Measurements from ENCODE around the gene MED15. TPM values are rescaled to one million over a fixed set of nuclear protein-coding genes. Genes with fewer than 3 reads are reported as not detected.

Gene MED15
- total RNA-seq, 1 donor from 2014 or later = 135 TPM

GRCh38 chr22:20519558-20519957 lies 12.1 kb downstream of the MED15 start:
- TF ChIP-seq CTCF (IDR thresholded peaks at IDR 0.05; ENCODE audit: unreplicated experiment) = no peak
- Mint-ChIP-seq H3K27me3 (ENCODE audit: low read depth) (no peaks in the 10 kb centered on the region), H3K4me1 (peaks cover 30% of the 10 kb centered on the region), H3K27ac (no peak overlapping the region), H3K9me3 (no peaks in the 10 kb centered on the region), H3K4me3 (no peak overlapping the region), H3K36me3 (peaks cover 15% of the 10 kb centered on the region)
- DNase-seq (ENCODE audit: low spot score in 2 of 2, unreplicated experiment in 2 of 2) = no peak

DNA sequence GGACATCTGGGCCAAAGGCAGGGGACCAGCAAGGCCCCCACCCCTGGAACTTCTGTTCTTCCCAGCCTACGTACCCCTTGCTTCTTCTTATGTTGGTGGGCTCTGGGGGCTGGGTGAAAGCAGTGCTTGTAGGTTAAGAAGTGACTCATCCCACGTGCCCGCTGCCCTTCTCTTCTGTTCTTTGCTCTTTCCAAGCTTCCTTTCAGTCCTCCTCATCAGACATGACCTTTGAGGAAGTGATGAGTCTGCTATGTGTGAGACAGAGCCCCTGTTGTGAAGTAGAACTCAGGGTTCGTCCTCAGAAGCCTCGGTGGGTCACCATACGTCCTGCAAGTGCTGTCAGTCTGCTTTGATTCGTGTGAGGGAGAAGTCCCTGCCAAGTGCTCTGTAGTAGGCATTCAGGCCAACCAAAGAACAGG lies 12.7 kb downstream of the MED15 start:
- H3K4me3 Mint-ChIP-seq = no peak overlapping the region
- H3K36me3 Mint-ChIP-seq = peaks cover 12% of the 10 kb centered on the region
- no peak for TF ChIP-seq CTCF (IDR thresholded peaks at IDR 0.05; ENCODE audit: unreplicated experiment)
- peaks cover 30% of the 10 kb centered on the region for H3K4me1 Mint-ChIP-seq
- H3K27me3 Mint-ChIP-seq (ENCODE audit: low read depth) = no peaks in the 10 kb centered on the region
- no peak for DNase-seq (ENCODE audit: low spot score in 2 of 2, unreplicated experiment in 2 of 2)
- no peaks in the 10 kb centered on the region for H3K9me3 Mint-ChIP-seq
- no peak overlapping the region for H3K27ac Mint-ChIP-seq

- Mint-ChIP-seq H3K36me3 (peaks cover 10% of the 10 kb centered on the region), H3K4me1 (peaks cover 37% of the 10 kb centered on the region), H3K27ac (peak overlapping the region; percentile 28), H3K9me3 (no peaks in the 10 kb centered on the region), H3K27me3 (ENCODE audit: low read depth) (no peaks in the 10 kb centered on the region), H3K4me3 (no peak overlapping the region)
- no peak for TF ChIP-seq CTCF (IDR thresholded peaks at IDR 0.05; ENCODE audit: unreplicated experiment)
- no peak for DNase-seq (ENCODE audit: low spot score in 2 of 2, unreplicated experiment in 2 of 2)
Observed at GRCh38 chr22:20522134-20523004, 15.0 kb downstream of the MED15 start.

DNA sequence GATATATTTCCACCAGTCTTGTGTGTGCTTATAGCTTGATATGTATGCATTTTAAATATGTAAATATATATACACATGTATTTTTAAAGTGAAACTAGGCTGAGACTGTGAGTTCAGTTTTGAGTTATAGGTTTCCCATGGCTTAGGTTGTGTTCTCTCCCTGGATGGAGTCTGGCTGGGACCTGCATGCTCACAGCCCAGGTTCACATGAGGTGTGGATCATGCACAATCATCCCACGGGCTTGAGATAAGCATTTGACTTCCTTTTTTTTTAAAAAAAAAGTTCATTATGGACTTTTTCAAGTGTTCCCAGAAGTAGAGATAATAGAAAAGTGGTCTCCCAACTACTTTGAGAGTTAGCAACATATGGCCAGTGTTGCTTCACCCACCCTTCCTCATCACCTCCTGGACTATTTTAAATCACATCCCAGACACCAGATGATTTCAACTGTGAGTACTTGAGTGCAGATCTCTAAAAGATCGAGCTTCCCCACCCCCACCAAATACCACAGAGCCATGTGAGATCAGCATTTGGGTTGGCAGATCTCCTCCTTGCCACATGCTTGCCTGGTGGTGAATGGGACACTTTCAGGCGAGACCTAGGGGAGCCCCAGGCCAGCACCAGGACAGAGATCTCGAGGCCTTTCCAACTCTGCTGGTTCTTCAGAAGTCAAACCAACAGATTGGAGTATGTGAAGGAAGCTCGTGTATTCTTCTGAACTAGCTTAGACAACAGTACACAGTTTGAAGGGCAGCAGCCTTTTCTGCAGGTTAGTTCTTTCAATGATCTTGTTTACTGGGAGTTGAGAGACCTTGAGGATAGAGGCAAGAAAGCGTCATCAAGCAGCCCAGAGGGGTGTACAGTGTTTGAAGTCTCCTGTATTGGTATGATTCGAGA lies 15.9 kb downstream of the MED15 start:
- no peak for DNase-seq (ENCODE audit: low spot score in 2 of 2, unreplicated experiment in 2 of 2)
- H3K4me1 Mint-ChIP-seq = peaks cover 32% of the 10 kb centered on the region
- peak overlapping the region; percentile 72 for H3K27ac Mint-ChIP-seq
- no peak for TF ChIP-seq CTCF (IDR thresholded peaks at IDR 0.05; ENCODE audit: unreplicated experiment)
- H3K27me3 Mint-ChIP-seq (ENCODE audit: low read depth) = no peaks in the 10 kb centered on the region
- peaks cover 4% of the 10 kb centered on the region for H3K9me3 Mint-ChIP-seq
- H3K4me3 Mint-ChIP-seq = no peak overlapping the region
- peaks cover 14% of the 10 kb centered on the region for H3K36me3 Mint-ChIP-seq

DNA sequence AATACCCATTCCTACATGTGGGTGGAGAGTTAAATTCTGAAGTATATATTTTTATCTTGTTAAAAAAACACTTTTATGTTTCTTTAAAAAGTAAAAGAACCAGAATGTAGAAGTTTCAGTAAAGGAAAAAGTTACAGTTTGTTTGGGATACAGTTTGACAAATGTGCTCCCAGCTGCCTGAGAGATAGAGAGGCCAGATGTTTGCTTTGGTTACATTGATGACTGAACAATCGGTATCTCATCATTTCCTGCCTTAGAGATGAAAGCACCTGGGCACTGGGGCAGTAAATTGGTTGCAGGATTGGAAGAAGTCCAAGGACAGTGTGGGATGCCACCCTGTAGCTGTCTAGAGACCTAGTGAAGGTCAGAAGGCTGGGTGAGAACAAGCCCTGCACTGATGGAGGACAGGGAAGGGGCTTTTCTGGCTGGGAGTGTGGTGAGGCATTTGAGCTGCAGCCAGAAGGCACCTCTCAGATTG lies 16.6 kb downstream of the MED15 start:
- Mint-ChIP-seq H3K9me3 (peaks cover 4% of the 10 kb centered on the region), H3K27ac (peak overlapping the region; percentile 72), H3K4me1 (peaks cover 31% of the 10 kb centered on the region), H3K36me3 (peaks cover 16% of the 10 kb centered on the region), H3K4me3 (no peak overlapping the region), H3K27me3 (ENCODE audit: low read depth) (no peaks in the 10 kb centered on the region)
- no peak for TF ChIP-seq CTCF (IDR thresholded peaks at IDR 0.05; ENCODE audit: unreplicated experiment)
- DNase-seq (ENCODE audit: low spot score in 2 of 2, unreplicated experiment in 2 of 2) = no peak
